H1 (cell line): ENCODE data around the gene FBN1. TPM values are rescaled to one million over a fixed set of nuclear protein-coding genes. Genes with fewer than 3 reads are reported as not detected.

ENCODE experiments used
- CTCF ChIA-PET: fragments of 300-600 bp; sonication (Branson Sonifier 250); formaldehyde crosslinking; loops from one replicate; lab custom pipeline; 2021; ENCODE audit not compliant: partially characterized antibody; lab: Charles Lee
- POLR2A ChIA-PET: fragments of 300-600 bp; sonication (Branson Sonifier 250); formaldehyde crosslinking; loops from one replicate; lab custom pipeline; 2021; ENCODE audit warnings: inconsistent platforms; ENCODE audit not compliant: partially characterized antibody; lab: Charles Lee
- DNase-seq, 2 experiments: peaks; one replicate each; pipeline versions ENCODE4 v3.0.0 to v3.0.0-alpha.2; 2010 to 2022; ENCODE audit warnings: low spot score in 2 of 2, low read depth in 1 of 2, mixed read lengths in 1 of 2
- FAIRE-seq: peaks from 2 replicates; lab custom pipeline; 2011; peaks lifted over from hg19 to GRCh38; lab: Jason Lieb, UNC
- H2AFZ ChIP-seq: 2 replicates; pipeline ENCODE4 v1.8.1; 2012; ENCODE audit warnings: low read length, inconsistent platforms
- H2AK5ac ChIP-seq: 2 replicates; pipeline ENCODE4 v1.6.1; 2013; ENCODE audit warnings: low read depth, low read length
- H2BK120ac ChIP-seq: replicated peaks from 2 replicates; pipeline ENCODE3; 2013; ENCODE audit warnings: low read depth, low read length, inconsistent platforms
- H2BK12ac ChIP-seq: 2 replicates; pipeline ENCODE4 v1.6.1; 2013; ENCODE audit warnings: low read depth, low read length
- H2BK15ac ChIP-seq: 2 replicates; pipeline ENCODE4 v1.6.1; 2013; ENCODE audit warnings: low read length
- H2BK20ac ChIP-seq: 2 replicates; pipeline ENCODE4 v1.6.1; 2013; ENCODE audit warnings: low read length
- H2BK5ac ChIP-seq: 2 replicates; pipeline ENCODE4 v1.6.1; 2013; ENCODE audit warnings: low read depth, low read length
- H3K14ac ChIP-seq: 2 replicates; pipeline ENCODE4 v1.6.1; 2013; ENCODE audit warnings: inconsistent platforms; ENCODE audit not compliant: insufficient read length
- H3K18ac ChIP-seq: 2 replicates; pipeline ENCODE4 v1.6.1; 2013; ENCODE audit warnings: low read length; ENCODE audit errors: extremely low read depth
- H3K23ac ChIP-seq: 2 replicates; pipeline ENCODE4 v1.6.1; 2013; ENCODE audit warnings: inconsistent platforms; ENCODE audit not compliant: insufficient read length
- H3K23me2 ChIP-seq: 2 replicates; pipeline ENCODE4 v1.6.1; 2013; ENCODE audit warnings: low read depth, low read length
- H3K27ac ChIP-seq: 2 replicates; pipeline ENCODE4 v1.6.1; 2011; ENCODE audit warnings: low read depth, low read length, inconsistent platforms
- H3K27me3 ChIP-seq, 4 experiments: replicated peaks in 1 of 4; 1 replicate in 1 of 4; 2 replicates in 3 of 4; pipeline versions ENCODE4 v1.6.1 to v1.8.1; 2011 to 2013; ENCODE audit warnings: low read length in 3 of 4, mild to moderate bottlenecking in 3 of 4, inconsistent platforms in 2 of 4, mixed read lengths in 2 of 4, moderate library complexity in 1 of 4; ENCODE audit not compliant: control insufficient read depth in 3 of 4, insufficient read depth in 3 of 4; ENCODE audit errors: extremely low read depth in 1 of 4
- H3K36me3 ChIP-seq, 4 experiments: 2 replicates each; pipeline versions ENCODE4 v1.6.1 to v1.8.1; 2011 to 2013; ENCODE audit warnings: mild to moderate bottlenecking in 4 of 4, low read length in 3 of 4, moderate library complexity in 2 of 4, control low read depth in 1 of 4, inconsistent platforms in 1 of 4; ENCODE audit not compliant: insufficient read depth in 4 of 4, control insufficient read depth in 2 of 4
- H3K4ac ChIP-seq: replicated peaks from 2 replicates; pipeline ENCODE3; 2013; ENCODE audit warnings: low read length, low read depth, mixed read lengths, inconsistent platforms; ENCODE audit not compliant: insufficient read length
- H3K4me1 ChIP-seq, 4 experiments: replicated peaks in 1 of 4; 1 replicate in 1 of 4; 2 replicates in 3 of 4; pipeline versions ENCODE4 v1.6.1 to v1.8.1; 2011 to 2013; ENCODE audit warnings: low read length in 3 of 4, inconsistent platforms in 2 of 4, mixed read lengths in 1 of 4; ENCODE audit not compliant: insufficient read depth in 4 of 4, control insufficient read depth in 3 of 4
- H3K4me2 ChIP-seq, 2 experiments: 2 replicates each; pipeline versions ENCODE4 v1.6.1 to v1.8.1; 2011 to 2013; ENCODE audit warnings: low read depth in 2 of 2, low read length in 2 of 2, control low read depth in 1 of 2, inconsistent platforms in 1 of 2, mild to moderate bottlenecking in 1 of 2; ENCODE audit not compliant: insufficient read depth in 1 of 2
- H3K4me3 ChIP-seq, 4 experiments: fragments of 200-600, 300-600 bp in 1 of 4; sonication (generic), shearing (Covaris generic), sonication (Bioruptor Twin) in 1 of 4; 2 replicates each; pipeline versions ENCODE4 v1.5.1 to v1.8.1; 2011 to 2016; ENCODE audit warnings: low read length in 4 of 4, low read depth in 3 of 4, control low read depth in 2 of 4, inconsistent platforms in 2 of 4, mild to moderate bottlenecking in 2 of 4, mixed read lengths in 1 of 4, moderate library complexity in 1 of 4; ENCODE audit not compliant: insufficient read depth in 2 of 4; ENCODE audit errors: extremely low read depth in 1 of 4
- H3K56ac ChIP-seq: replicated peaks from 2 replicates; pipeline ENCODE3; 2013; ENCODE audit warnings: low read depth, mild to moderate bottlenecking, mixed read lengths, low read length, inconsistent platforms; ENCODE audit not compliant: insufficient read length
- H3K79me1 ChIP-seq: 2 replicates; pipeline ENCODE4 v1.6.1; 2013; ENCODE audit warnings: low read depth, low read length, control low read depth
- H3K79me2 ChIP-seq, 2 experiments: 2 replicates each; pipeline versions ENCODE4 v1.6.1 to v1.8.1; 2012 to 2013; ENCODE audit warnings: low read length in 2 of 2, mild to moderate bottlenecking in 2 of 2, inconsistent platforms in 1 of 2; ENCODE audit not compliant: insufficient read depth in 2 of 2, control insufficient read depth in 1 of 2
- H3K9ac ChIP-seq, 4 experiments: replicated peaks in 1 of 4; 1 replicate in 1 of 4; 2 replicates in 3 of 4; pipeline versions ENCODE4 v1.6.1 to v1.8.1; 2011 to 2013; ENCODE audit warnings: low read depth in 3 of 4, low read length in 3 of 4, control low read depth in 2 of 4, mild to moderate bottlenecking in 2 of 4, moderate library complexity in 2 of 4, inconsistent platforms in 1 of 4; ENCODE audit errors: extremely low read depth in 1 of 4
- H3K9me3 ChIP-seq, 2 experiments: 2 replicates each; pipeline versions ENCODE4 v1.6.1 to v1.8.1; 2012 to 2013; ENCODE audit warnings: mild to moderate bottlenecking in 2 of 2, moderate library complexity in 2 of 2, control low read depth in 1 of 2, inconsistent platforms in 1 of 2, low read depth in 1 of 2, low read length in 1 of 2, mixed read lengths in 1 of 2; ENCODE audit not compliant: insufficient read depth in 2 of 2
- H4K20me1 ChIP-seq, 2 experiments: replicated peaks in 1 of 2; 2 replicates each; pipeline versions ENCODE3 to v1.8.1; 2011 to 2013; ENCODE audit warnings: inconsistent platforms in 2 of 2, low read length in 2 of 2, mild to moderate bottlenecking in 1 of 2; ENCODE audit not compliant: insufficient read depth in 2 of 2, control insufficient read depth in 1 of 2
- H4K5ac ChIP-seq: 2 replicates; pipeline ENCODE4 v1.6.1; 2013; ENCODE audit warnings: low read length, low read depth, mixed read lengths, inconsistent platforms; ENCODE audit not compliant: insufficient read length
- H4K8ac ChIP-seq: 2 replicates; pipeline ENCODE4 v1.8.0; 2013; ENCODE audit warnings: mild to moderate bottlenecking, moderate library complexity, low read length, inconsistent platforms; ENCODE audit not compliant: insufficient read depth; ENCODE audit errors: extremely low read depth
- H4K91ac ChIP-seq: replicated peaks from 2 replicates; pipeline ENCODE3; 2013; ENCODE audit warnings: low read length, mixed read lengths, inconsistent platforms; ENCODE audit not compliant: insufficient read length
- ATF2 ChIP-seq: IDR thresholded peaks from 2 replicates; pipeline ENCODE4 v1.6.1; 2012; ENCODE audit warnings: low read length, inconsistent platforms
- BCL11A ChIP-seq, 2 experiments: IDR thresholded peaks; one replicate each; pipeline ENCODE4 v1.6.1; 2011; ENCODE audit warnings: low read depth in 2 of 2, low read length in 2 of 2, mild to moderate bottlenecking in 2 of 2
- E2F6 ChIP-seq: IDR thresholded peaks from 2 replicates; pipeline ENCODE4 v1.6.1; 2012; ENCODE audit warnings: inconsistent platforms
- HDAC2 ChIP-seq, 2 experiments: fragments of 300-600 bp in 1 of 2; sonication (generic) in 1 of 2; IDR thresholded peaks; 2 replicates each; pipeline ENCODE4 v1.6.1; 2011 to 2012; ENCODE audit warnings: low read depth in 2 of 2, low read length in 2 of 2, mild to moderate bottlenecking in 2 of 2, moderate library complexity in 2 of 2, borderline replicate concordance in 1 of 2, inconsistent platforms in 1 of 2
- HDAC6 ChIP-seq: IDR thresholded peaks from one replicate; pipeline ENCODE4 v1.7.1; 2012; ENCODE audit warnings: low read depth, mild to moderate bottlenecking, inconsistent platforms, low read length, moderate library complexity
- RFX5 ChIP-seq: IDR thresholded peaks from 2 replicates; pipeline ENCODE4 v1.6.1; 2011; ENCODE audit warnings: low read depth, low read length, improper control_type of control experiment, borderline replicate concordance
- RXRA ChIP-seq: IDR thresholded peaks from 2 replicates; pipeline ENCODE4 v1.6.1; 2011; ENCODE audit warnings: low read depth, mild to moderate bottlenecking, low read length, moderate library complexity; ENCODE audit not compliant: insufficient read depth
- SRF ChIP-seq: IDR thresholded peaks from 2 replicates; pipeline ENCODE4 v1.6.1; 2011; ENCODE audit warnings: mild to moderate bottlenecking, low read depth, low read length, moderate library complexity
- TAF1 ChIP-seq: IDR thresholded peaks from 2 replicates; pipeline ENCODE4 v1.6.1; 2011; ENCODE audit warnings: mild to moderate bottlenecking, low read depth, low read length
- TEAD4 ChIP-seq: IDR thresholded peaks from 2 replicates; pipeline ENCODE4 v1.6.1; 2012; ENCODE audit warnings: low read depth, low read length, inconsistent platforms, mixed read lengths
- ZNF274 ChIP-seq: IDR thresholded peaks from 2 replicates; pipeline ENCODE4 v1.7.0; 2012; ENCODE audit warnings: low read length, borderline replicate concordance; ENCODE audit errors: extremely low read depth
- WGBS, 2 experiments: shearing (Covaris generic) in 1 of 2; methylation state at CpG; one replicate each; pipeline versions ENCODE4 v1.1.6 to v1.1.7; 2013 to 2015; ENCODE audit warnings: low lambda C conversion rate in 2 of 2, mixed read lengths in 2 of 2, inconsistent platforms in 1 of 2, low coverage in 1 of 2, missing lambda C conversion rate in 1 of 2; ENCODE audit not compliant: insufficient replicate concordance in 2 of 2, insufficient coverage in 1 of 2, insufficient read length in 1 of 2; ENCODE audit errors: extremely low coverage in 1 of 2, missing lambda C conversion rate in 1 of 2; 5-methylcytosine and 5-hydroxymethylcytosine counted together
- polyA plus RNA-seq, 7 experiments: library from polyadenylated mRNA; depleted of rRNA in 3 of 7; stranded (reverse) in 5 of 7; unstranded in 2 of 7; fragments of >200 nt in 5 of 7; fragments of 200-250 nt in 2 of 7; gene quantifications; 1 replicate in 5 of 7; 2 replicates in 1 of 7; 4 replicates in 1 of 7; pipeline versions ENCODE4 v1.2.1 to v1.2.3, GENCODE V29; 2011 to 2013; ENCODE audit warnings: missing spikeins in 2 of 7, mixed read lengths in 2 of 7
- total RNA-seq: library from RNA; stranded (reverse); fragmentation: NEBNext Ultra II Directional; extraction: Animal tissue kit (Norgen Biotek cat#: 25700); gene quantifications from 2 replicates; pipeline ENCODE4 v1.2.1, GENCODE V29; 2021

The FBN1 gene
- total and polyA plus RNA-seq, 2 of the 8 experiments (the other 6 are each of a cell fraction or from before 2014, with no cell fraction given) = 3.0 to 4.0 TPM

- no peaks in the 10 kb centered on the region for H3K79me1 ChIP-seq
- H3K36me3 ChIP-seq = no peaks in the 10 kb centered on the region
- H3K4me3 ChIP-seq = no peak overlapping the region
- WGBS, 2 experiments = 95% methylated on average over 4 of the region's 4 CpGs; no CpG with 5 or more reads in 1 of the 2 experiments
- H3K18ac ChIP-seq = no peak overlapping the region
- H3K9me3 ChIP-seq = no peaks in the 10 kb centered on the region
- no peak overlapping the region for H3K4ac ChIP-seq
- no peak overlapping the region for H2BK15ac ChIP-seq
- H4K5ac ChIP-seq = no peak overlapping the region
- H4K91ac ChIP-seq = no peak overlapping the region
- H3K23me2 ChIP-seq = no peaks in the 10 kb centered on the region
- peaks cover 0 to 3% (median 0%) of the 10 kb centered on the region in 4 experiments; a peak in 1 of 7 replicates for H3K4me1 ChIP-seq
- no peaks in the 10 kb centered on the region for H4K20me1 ChIP-seq
- no peak overlapping the region for H2BK20ac ChIP-seq
- H2BK120ac ChIP-seq = no peak overlapping the region
- H3K14ac ChIP-seq = no peak overlapping the region
- no peak overlapping the region for H2BK5ac ChIP-seq
- DNase-seq (no peak), FAIRE-seq (no peak)
- H3K27me3 ChIP-seq = no peaks in the 10 kb centered on the region
- no peak overlapping the region for H2AK5ac ChIP-seq
- H3K79me2 ChIP-seq = no peaks in the 10 kb centered on the region
- H3K9ac ChIP-seq = no peak overlapping the region
- no peak overlapping the region for H2AFZ ChIP-seq
- no peak overlapping the region for H3K56ac ChIP-seq
- H3K23ac ChIP-seq = no peak overlapping the region
- no peak overlapping the region for H3K4me2 ChIP-seq
- no peak overlapping the region for H3K27ac ChIP-seq
- POLR2A ChIA-PET = no interaction called here
- CTCF ChIA-PET = no interaction called here
- no peak overlapping the region for H2BK12ac ChIP-seq
- no peak overlapping the region for H4K8ac ChIP-seq
- TF ChIP-seq HDAC6 (no peak), HDAC2 (IDR thresholded peaks at IDR 0.05; ENCODE audit: borderline replicate concordance in 1 of 2, low read depth in 2 of 2, low read length in 2 of 2) (no peak), RFX5 (no peak), TAF1 (no peak), RXRA (no peak), E2F6 (no peak), TEAD4 (no peak), SRF (no peak), BCL11A (IDR thresholded peaks at IDR 0.05; ENCODE audit: low read depth in 2 of 2, low read length in 2 of 2) (no peak), ATF2 (no peak), ZNF274 (no peak)
Measured at GRCh38 chr15:48564690-48565089, 80.8 kb downstream of the FBN1 start.
